SK-N-SH (cell line): ENCODE measurements around the gene BNIP3. TPM values are rescaled to one million over a fixed set of nuclear protein-coding genes. Genes with fewer than 3 reads are reported as not detected.

ENCODE experiments used
- CTCF ChIA-PET: fragments of 300-600, 350-600 bp; formaldehyde crosslinking; extraction: SDS; loops from one replicate; lab custom pipeline; 2021; lab: Yijun Ruan, JAX
- POLR2A ChIA-PET: fragments of 350-600 bp; sonication (Branson Sonifier 250); formaldehyde crosslinking; extraction: SDS; loops from one replicate; lab custom pipeline; 2020; ENCODE audit warnings: antibody characterized with exemption, inconsistent platforms; lab: Yijun Ruan, JAX
- DNase-seq: peaks from one replicate; pipeline ENCODE4 v3.0.0; 2012
- H2AFZ ChIP-seq: fragments of 200-600 bp; sonication (generic); 2 replicates; pipeline ENCODE4 v1.8.1; 2016; ENCODE audit warnings: antibody characterized with exemption, mild to moderate bottlenecking, low read depth
- H3F3A ChIP-seq: fragments of 200-600 bp; sonication (generic); replicated peaks from 2 replicates; pipeline ENCODE3; 2016; ENCODE audit warnings: antibody characterized with exemption, mild to moderate bottlenecking; ENCODE audit not compliant: insufficient read depth
- H3K27ac ChIP-seq, 2 experiments: fragments of 200-500 bp in 1 of 2; fragments of 200-600 bp in 1 of 2; sonication (Bioruptor generic) in 1 of 2; sonication (generic), shearing (Covaris generic) in 1 of 2; 2 replicates each; pipeline versions ENCODE4 v1.5.1 to v1.6.1; 2014 to 2016; ENCODE audit warnings: low read depth in 2 of 2, inconsistent platforms in 1 of 2, low read length in 1 of 2, mild to moderate bottlenecking in 1 of 2, mixed read lengths in 1 of 2
- H3K27me3 ChIP-seq: fragments of 200-600 bp; sonication (generic), shearing (Covaris generic); 2 replicates; pipeline ENCODE4 v1.6.1; 2016; ENCODE audit warnings: mixed run types; ENCODE audit not compliant: insufficient read depth
- H3K36me3 ChIP-seq, 2 experiments: fragments of 200-500 bp in 1 of 2; fragments of 200-600 bp in 1 of 2; sonication (Bioruptor generic) in 1 of 2; sonication (generic) in 1 of 2; replicated peaks in 1 of 2; 2 replicates each; pipeline versions ENCODE3 to v1.5.1; 2014 to 2016; ENCODE audit warnings: low read length in 1 of 2, mild to moderate bottlenecking in 1 of 2; ENCODE audit not compliant: insufficient read depth in 2 of 2, control insufficient read depth in 1 of 2
- H3K4me1 ChIP-seq, 2 experiments: fragments of 200-500 bp in 1 of 2; fragments of 200-600 bp in 1 of 2; sonication (Bioruptor generic) in 1 of 2; sonication (generic), shearing (Covaris generic) in 1 of 2; 2 replicates each; pipeline versions ENCODE4 v1.5.1 to v1.6.1; 2014 to 2016; ENCODE audit warnings: low read depth in 1 of 2, low read length in 1 of 2, mixed run types in 1 of 2; ENCODE audit not compliant: insufficient read depth in 2 of 2, control insufficient read depth in 1 of 2
- H3K4me2 ChIP-seq: fragments of 200-600 bp; sonication (generic), shearing (Covaris generic); 2 replicates; pipeline ENCODE4 v1.6.1; 2017; ENCODE audit warnings: mixed run types
- H3K4me3 ChIP-seq, 2 experiments: fragments of 200-500 bp in 1 of 2; fragments of 200-600 bp in 1 of 2; sonication (Bioruptor generic) in 1 of 2; sonication (generic), shearing (Covaris generic) in 1 of 2; 2 replicates each; pipeline versions ENCODE4 v1.5.1 to v1.8.1; 2014 to 2016; ENCODE audit warnings: low read depth in 2 of 2, inconsistent platforms in 1 of 2, low read length in 1 of 2, mild to moderate bottlenecking in 1 of 2, mixed read lengths in 1 of 2, moderate library complexity in 1 of 2
- H3K79me2 ChIP-seq: fragments of 200-600 bp; sonication (generic); 2 replicates; pipeline ENCODE4 v1.8.1; 2017; ENCODE audit warnings: mild to moderate bottlenecking; ENCODE audit not compliant: insufficient read depth
- H3K9ac ChIP-seq: fragments of 200-600 bp; sonication (generic); 2 replicates; pipeline ENCODE4 v1.6.1; 2017; ENCODE audit warnings: mixed run types
- H3K9me2 ChIP-seq: fragments of 200-600 bp; sonication (generic); 2 replicates; pipeline ENCODE4 v1.6.1; 2017; ENCODE audit warnings: mixed run types
- H3K9me3 ChIP-seq: fragments of 200-600 bp; sonication (generic); 2 replicates; pipeline ENCODE4 v1.6.1; 2017; ENCODE audit warnings: mixed run types, mild to moderate bottlenecking, moderate library complexity
- H4K20me1 ChIP-seq: fragments of 200-600 bp; sonication (generic); 2 replicates; pipeline ENCODE4 v1.6.1; 2017; ENCODE audit warnings: mild to moderate bottlenecking, mixed run types; ENCODE audit not compliant: insufficient read depth
- CHD2 ChIP-seq: fragments of 150-350 bp; IDR thresholded peaks from 2 replicates; pipeline ENCODE4 v1.6.1; 2018; ENCODE audit warnings: low read length; ENCODE audit not compliant: partially characterized antibody
- CTCF ChIP-seq: fragments of 200-600 bp; sonication (generic); IDR thresholded peaks from 2 replicates; pipeline ENCODE4 v1.6.1; 2017; ENCODE audit warnings: antibody characterized with exemption, mild to moderate bottlenecking, moderate library complexity
- ELF1 ChIP-seq: IDR thresholded peaks from 2 replicates; pipeline ENCODE4 v1.4.0; 2012
- EZH2phosphoT487 ChIP-seq: fragments of 200-600 bp; sonication (generic); IDR thresholded peaks from 2 replicates; pipeline ENCODE4 v1.6.1; 2017; ENCODE audit warnings: low read depth, mixed run types, mild to moderate bottlenecking, antibody characterized with exemption, moderate library complexity, borderline replicate concordance
- FOSL2 ChIP-seq: IDR thresholded peaks from 2 replicates; pipeline ENCODE4 v1.4.0; 2012; ENCODE audit warnings: low read depth, mild to moderate bottlenecking, moderate library complexity, borderline replicate concordance
- FOXJ3 ChIP-seq: sonication (generic); formaldehyde crosslinking; IDR thresholded peaks from 2 replicates; pipeline ENCODE4 v1.5.1; 2020; ENCODE audit warnings: mild to moderate bottlenecking, missing genetic modification reagents
- FOXM1 ChIP-seq: IDR thresholded peaks from 2 replicates; pipeline ENCODE4 v1.4.0; 2012; ENCODE audit warnings: low read depth, mild to moderate bottlenecking
- IRF3 ChIP-seq: fragments of 150-350 bp; IDR thresholded peaks from 2 replicates; pipeline ENCODE4 v1.6.1; 2016; ENCODE audit warnings: mild to moderate bottlenecking, low read depth, low read length
- JUND ChIP-seq: IDR thresholded peaks from 2 replicates; pipeline ENCODE4 v1.4.0; 2012
- MEF2A ChIP-seq: IDR thresholded peaks from 2 replicates; pipeline ENCODE4 v1.4.0; 2012; ENCODE audit warnings: low read depth, borderline replicate concordance
- MXI1 ChIP-seq: IDR thresholded peaks from 2 replicates; pipeline ENCODE4 v1.6.1; 2012; ENCODE audit warnings: mild to moderate bottlenecking, low read depth, low read length, improper control_type of control experiment
- NFIC ChIP-seq: IDR thresholded peaks from 2 replicates; pipeline ENCODE4 v1.4.0; 2012; ENCODE audit warnings: borderline replicate concordance
- NRF1 ChIP-seq: IDR thresholded peaks from 2 replicates; pipeline ENCODE4 v1.6.1; 2012; ENCODE audit warnings: low read depth, mild to moderate bottlenecking, low read length
- RCOR1 ChIP-seq: fragments of 150-350 bp; IDR thresholded peaks from 2 replicates; pipeline ENCODE4 v1.6.1; 2017; ENCODE audit warnings: antibody characterized with exemption, low read length
- RXRA ChIP-seq: IDR thresholded peaks from 2 replicates; pipeline ENCODE4 v1.4.0; 2012; ENCODE audit warnings: low read depth, mild to moderate bottlenecking, borderline replicate concordance
- SIN3A ChIP-seq: IDR thresholded peaks from 2 replicates; pipeline ENCODE4 v1.6.1; 2012; ENCODE audit warnings: low read depth, mild to moderate bottlenecking, low read length, moderate library complexity, borderline replicate concordance
- SMC3 ChIP-seq: IDR thresholded peaks from 2 replicates; pipeline ENCODE4 v1.6.1; 2012; ENCODE audit warnings: low read depth, low read length, improper control_type of control experiment
- USF1 ChIP-seq: IDR thresholded peaks from 2 replicates; pipeline ENCODE4 v1.4.0; 2012; ENCODE audit warnings: low read depth, borderline replicate concordance
- WGBS: methylation state at CpG from one replicate; pipeline ENCODE4 v1.1.6; 2017; ENCODE audit warnings: low lambda C conversion rate; 5-methylcytosine and 5-hydroxymethylcytosine counted together
- polyA plus RNA-seq, 3 experiments: library from polyadenylated mRNA; depleted of rRNA; stranded (reverse); fragments of >200 nt; gene quantifications; 2 replicates each; pipeline ENCODE4 v1.2.3, GENCODE V29; 2012
- TF ChIP-seq, protein P1 (sequence below): fragments of 150-350 bp; IDR thresholded peaks from 2 replicates; pipeline ENCODE4 v1.6.1; 2017; ENCODE audit warnings: antibody characterized with exemption, low read length, low read depth, borderline replicate concordance

Gene BNIP3
- polyA plus RNA-seq, 1 of the 3 experiments (the other 2 are of a cell fraction): 40.3 TPM

- H3K4me2 ChIP-seq: no peak overlapping the region
- no peak overlapping the region for H3K4me3 ChIP-seq
- H3K9ac ChIP-seq: no peak overlapping the region
- peaks cover 0 to 4% of the 10 kb centered on the region in 2 experiments; a peak in 1 of 4 replicates for H3K4me1 ChIP-seq
- no peaks in the 10 kb centered on the region for H4K20me1 ChIP-seq
- DNase-seq: no peak
- WGBS: 22% methylated on average over 6 of the region's 6 CpGs
- no peaks in the 10 kb centered on the region for H3K36me3 ChIP-seq
- no peaks in the 10 kb centered on the region for H3K9me3 ChIP-seq
- H2AFZ ChIP-seq: no peak overlapping the region
- H3F3A ChIP-seq: no peaks in the 10 kb centered on the region
- no peaks in the 10 kb centered on the region; the same call in 1 of the 2 replicates for H3K27me3 ChIP-seq
- no peaks in the 10 kb centered on the region for H3K79me2 ChIP-seq
- CTCF ChIA-PET: no interaction called here
- H3K27ac ChIP-seq: no peak overlapping the region
- TF ChIP-seq NRF1: no peak
- no peak for TF ChIP-seq ELF1
- no peak for TF ChIP-seq SMC3
- no peak for TF ChIP-seq CTCF
- TF ChIP-seq, protein P1, sequence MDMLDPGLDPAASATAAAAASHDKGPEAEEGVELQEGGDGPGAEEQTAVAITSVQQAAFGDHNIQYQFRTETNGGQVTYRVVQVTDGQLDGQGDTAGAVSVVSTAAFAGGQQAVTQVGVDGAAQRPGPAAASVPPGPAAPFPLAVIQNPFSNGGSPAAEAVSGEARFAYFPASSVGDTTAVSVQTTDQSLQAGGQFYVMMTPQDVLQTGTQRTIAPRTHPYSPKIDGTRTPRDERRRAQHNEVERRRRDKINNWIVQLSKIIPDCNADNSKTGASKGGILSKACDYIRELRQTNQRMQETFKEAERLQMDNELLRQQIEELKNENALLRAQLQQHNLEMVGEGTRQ: no peak
- no peak for TF ChIP-seq MXI1
- TF ChIP-seq RXRA: no peak
- no peak for TF ChIP-seq SIN3A
- H3K9me2 ChIP-seq: no peaks in the 10 kb centered on the region
- POLR2A ChIA-PET: no interaction called here
Observed at GRCh38 chr10:132028706-132029105, 47.0 kb upstream of the BNIP3 start.

GRCh38 chr10:132027423-132027983 lies 45.8 kb upstream of the BNIP3 start:
- H3K9me2 ChIP-seq: no peaks in the 10 kb centered on the region
- H4K20me1 ChIP-seq: no peaks in the 10 kb centered on the region
- no peak for TF ChIP-seq SIN3A
- TF ChIP-seq MEF2A: no peak
- TF ChIP-seq JUND: no peak
- TF ChIP-seq FOXJ3 (CRISPR knock-in tag): no peak
- no peak for TF ChIP-seq RXRA
- no peak for TF ChIP-seq RCOR1
- no peak for TF ChIP-seq IRF3
- TF ChIP-seq FOXM1: no peak
- TF ChIP-seq FOSL2: no peak
- TF ChIP-seq NFIC: no peak
- no peak for TF ChIP-seq USF1
- TF ChIP-seq EZH2phosphoT487: no peak
- TF ChIP-seq CTCF: no peak
- TF ChIP-seq CHD2: no peak
- no peak for TF ChIP-seq ELF1
- peaks cover 0 to 9% of the 10 kb centered on the region in 2 experiments; a peak in 1 of 4 replicates for H3K4me1 ChIP-seq
- no peaks in the 10 kb centered on the region for H3F3A ChIP-seq
- ChIA-PET POLR2A (no interaction called here), CTCF (no interaction called here)
- no peak overlapping the region for H3K27ac ChIP-seq
- H2AFZ ChIP-seq: no peak overlapping the region
- H3K4me2 ChIP-seq: no peak overlapping the region
- no peak overlapping the region for H3K4me3 ChIP-seq
- H3K79me2 ChIP-seq: no peaks in the 10 kb centered on the region
- no peaks in the 10 kb centered on the region for H3K36me3 ChIP-seq
- no peaks in the 10 kb centered on the region for H3K9me3 ChIP-seq
- 13% methylated on average over 3 of the region's 3 CpGs for WGBS
- DNase-seq: no peak
- H3K27me3 ChIP-seq: no peaks in the 10 kb centered on the region; the same call in 1 of the 2 replicates
- H3K9ac ChIP-seq: no peak overlapping the region
